HG03097 (cell line): ENCODE results near the gene VILL.
"Not testable (repeated sequence)": the region's sequence is repeated elsewhere in the genome, so short reads cannot be mapped to it uniquely, and the experiment has no call there.

Experiments
- ATAC-seq: cut with Tn5 transposase; IDR thresholded peaks from one replicate; pipeline ENCODE4 v1.9.1; 2021; ENCODE audit not compliant: unreplicated experiment, low FRiP score

The VILL gene

GRCh38 chr3:37984596-37984995 is 6.0 kb upstream of the VILL start:
- ATAC-seq = no peak

DNA sequence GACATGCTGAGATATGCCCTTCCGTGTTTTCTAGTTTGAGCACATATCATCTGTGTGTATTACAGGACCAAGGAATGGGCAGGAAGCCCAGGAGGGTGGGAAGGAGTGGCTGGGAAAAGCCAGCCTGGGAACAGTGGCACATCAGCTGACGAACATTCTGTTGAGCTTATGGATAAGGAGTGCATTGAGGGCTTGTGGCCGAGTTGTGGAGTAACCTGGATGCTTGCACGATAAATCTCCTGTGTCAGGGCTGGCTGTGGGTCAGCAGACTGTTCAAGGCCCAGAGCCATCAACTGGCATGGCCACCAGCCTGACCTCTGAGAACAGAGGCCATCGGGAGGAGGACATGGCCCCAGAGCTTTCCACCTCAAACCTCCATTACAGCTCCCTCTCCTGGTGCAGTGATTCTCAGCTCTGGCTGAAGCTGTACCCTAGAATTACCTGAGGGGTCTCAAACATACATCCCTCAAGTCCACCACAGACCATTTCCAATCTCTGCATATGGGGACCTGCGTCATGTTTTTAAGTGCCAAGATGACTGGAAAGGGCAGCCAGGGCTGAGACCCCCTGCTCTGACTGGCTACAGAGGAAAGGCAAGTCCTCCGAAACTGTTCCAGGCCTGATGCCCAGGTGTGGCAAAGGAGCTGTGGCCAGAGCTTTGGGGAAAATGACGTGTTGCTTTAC is 4.8 kb upstream of the VILL start:
- ATAC-seq = no peak

- ATAC-seq = no peak
Observed at GRCh38 chr3:37986479-37987314, 3.9 kb upstream of the VILL start.

DNA sequence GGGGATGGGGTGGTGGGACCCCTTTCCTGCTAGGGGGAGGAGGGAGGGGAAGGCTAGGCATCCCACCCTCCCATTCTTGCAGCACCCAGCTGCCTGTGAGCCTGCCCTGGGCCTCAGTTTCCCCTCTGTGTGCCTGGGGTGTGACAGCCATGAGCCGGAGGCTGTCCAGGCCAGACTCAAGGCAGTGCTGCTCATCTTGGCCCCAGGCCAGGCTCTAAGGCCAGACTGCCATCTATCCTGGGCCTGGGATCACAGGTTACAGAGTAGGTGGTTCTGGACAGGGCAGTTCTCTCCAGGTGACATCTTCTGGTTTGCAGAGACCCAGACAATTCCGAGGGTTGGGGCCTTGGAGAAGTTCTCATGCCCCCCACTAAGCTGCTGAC is 3.3 kb upstream of the VILL start:
- ATAC-seq = no peak

- ATAC-seq = no peak
Observed at GRCh38 chr3:37987751-37988179, 2.8 kb upstream of the VILL start.

GRCh38 chr3:37988376-37988775 is 2.2 kb upstream of the VILL start:
- ATAC-seq = not testable (repeated sequence)

DNA sequence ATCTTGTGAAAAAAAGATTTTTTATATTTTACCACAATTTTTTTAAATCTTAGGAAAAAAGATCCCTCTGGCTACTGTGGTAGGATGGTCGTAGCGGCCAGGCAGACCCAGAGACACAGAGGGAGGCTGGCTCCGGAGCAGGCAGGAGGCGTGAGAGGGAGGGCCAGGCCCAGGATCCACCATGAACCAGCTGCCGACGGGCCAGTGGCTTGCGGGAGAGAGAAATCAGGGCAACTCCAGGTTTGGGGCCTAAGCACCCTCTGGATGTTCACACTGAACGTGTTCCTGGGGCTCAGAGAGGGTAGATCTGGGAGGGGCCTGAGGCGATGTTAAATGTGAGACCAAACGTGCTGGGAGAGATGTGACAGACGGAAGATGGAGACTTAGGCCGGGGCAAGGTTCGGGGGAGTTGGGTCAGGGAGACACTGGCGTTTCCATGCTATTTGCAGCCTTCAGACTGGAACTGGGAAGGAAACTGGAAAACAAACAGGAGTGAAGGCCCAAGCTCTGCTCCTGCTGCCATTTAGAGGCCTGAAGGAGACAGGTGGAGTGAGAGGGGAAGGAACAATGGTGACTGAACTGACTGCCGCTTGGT is 1.6 kb upstream of the VILL start:
- no peak for ATAC-seq

DNA sequence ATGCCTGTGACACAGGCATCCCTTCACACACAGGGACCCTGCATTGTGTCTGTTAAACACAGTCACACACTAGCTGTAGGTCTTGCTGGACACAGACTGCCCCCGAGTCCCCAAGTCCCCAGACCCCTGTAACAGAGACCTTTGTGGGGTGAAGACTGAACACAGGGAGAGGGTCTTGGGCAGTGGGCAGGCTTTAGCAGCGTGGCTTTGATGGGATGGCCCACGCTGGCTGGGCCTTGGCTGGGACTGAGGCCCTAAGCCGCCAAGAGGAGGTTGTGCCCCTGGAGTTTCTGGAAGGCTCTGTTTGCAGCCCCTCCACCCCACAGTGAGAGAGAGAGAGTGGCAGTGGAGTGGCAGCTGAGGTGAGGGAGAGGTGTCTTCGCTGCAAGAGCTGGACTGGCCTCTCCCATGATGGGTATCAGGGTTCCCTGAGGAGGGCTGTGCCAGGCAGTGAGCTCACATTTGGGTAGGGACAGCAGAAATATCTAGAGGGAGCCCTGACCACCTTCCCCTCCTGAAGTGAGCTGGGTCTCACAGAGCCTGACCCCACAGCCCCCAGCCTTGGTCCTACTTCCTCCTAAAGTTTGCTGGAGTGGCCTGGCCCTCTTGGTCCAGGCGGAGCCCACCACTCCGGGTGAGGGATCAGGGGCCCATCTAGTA is 635 bp upstream of the VILL start:
- ATAC-seq = no peak

- no peak for ATAC-seq
Observed at GRCh38 chr3:37991109-37991508, 523 bp downstream of the VILL start.

DNA sequence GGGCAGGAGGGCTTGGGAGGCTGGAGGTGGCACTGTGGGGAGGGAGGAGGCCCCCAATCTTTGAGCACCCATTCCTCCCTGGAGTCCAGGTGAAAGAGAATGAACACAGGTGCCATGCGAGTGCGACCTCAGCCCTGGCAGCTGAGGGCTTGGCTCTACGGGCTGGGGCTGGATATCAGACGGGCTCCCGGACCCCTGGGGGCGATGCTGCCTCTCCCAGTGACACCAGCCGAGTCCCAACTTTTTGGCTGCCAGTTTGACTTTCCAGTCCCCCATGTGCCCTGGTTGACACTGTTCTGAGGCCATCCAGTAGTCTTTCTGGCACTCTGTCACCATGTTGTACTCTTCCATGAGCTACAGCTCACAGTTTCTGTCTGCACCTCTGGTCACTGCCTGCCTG is 1.2 kb downstream of the VILL start:
- no peak for ATAC-seq

GRCh38 chr3:37992271-37993066 is 1.9 kb downstream of the VILL start:
- ATAC-seq = no peak

GRCh38 chr3:37993067-37993455 is 2.5 kb downstream of the VILL start:
- no peak for ATAC-seq

DNA sequence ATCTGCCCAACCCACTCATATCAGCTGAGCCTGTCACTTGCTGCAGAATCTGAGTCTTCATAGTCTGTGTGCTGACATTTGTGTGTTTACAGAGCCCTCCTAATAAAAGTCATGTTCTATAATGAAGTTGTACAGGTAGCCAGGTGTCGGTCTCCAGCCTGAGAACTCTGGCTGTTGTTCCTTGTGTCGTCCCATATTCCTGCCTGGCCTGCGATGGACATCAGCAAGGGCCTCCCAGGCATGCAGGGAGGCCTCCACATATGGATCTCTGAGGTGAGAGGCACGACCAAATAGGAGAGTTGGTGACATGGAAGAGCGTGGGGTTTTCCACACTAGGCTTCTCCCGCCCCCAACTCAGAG is 2.9 kb downstream of the VILL start:
- ATAC-seq = no peak

- ATAC-seq = peak; percentile 36
Observed at GRCh38 chr3:37993820-37994638, 3.4 kb downstream of the VILL start.

GRCh38 chr3:37994639-37994972 is 4.0 kb downstream of the VILL start:
- ATAC-seq = no peak

- no peak for ATAC-seq
Observed at GRCh38 chr3:37995652-37996641, 5.4 kb downstream of the VILL start.

GRCh38 chr3:37996785-37997301 is 6.3 kb downstream of the VILL start:
- peak; percentile 51 for ATAC-seq

DNA sequence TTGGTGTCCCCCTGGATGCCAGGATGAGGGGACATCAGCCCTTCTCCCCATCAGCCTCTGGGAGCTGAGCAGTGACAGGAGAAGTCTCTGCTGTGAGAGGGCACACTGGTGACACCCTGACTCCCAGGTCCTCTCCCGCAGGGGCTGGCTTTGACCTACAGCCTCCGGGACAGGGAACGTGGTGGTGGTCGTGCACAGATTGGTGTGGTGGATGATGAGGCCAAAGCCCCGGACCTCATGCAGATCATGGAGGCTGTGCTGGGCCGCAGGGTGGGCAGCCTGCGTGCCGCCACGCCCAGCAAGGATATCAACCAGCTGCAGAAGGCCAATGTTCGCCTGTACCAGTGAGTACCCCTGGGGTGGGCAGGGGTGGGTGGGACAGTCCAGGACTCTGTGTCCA is 6.8 kb downstream of the VILL start:
- no peak for ATAC-seq
